ENCODE data around the gene CSRP1. TPM values are rescaled to one million over a fixed set of nuclear protein-coding genes. Genes with fewer than 3 reads are reported as not detected.

CSRP1 gene
- total and polyA plus RNA-seq, 4 experiments from 2014 or later = 34.2 to 79.3 (median 55.3) TPM

GRCh38 chr1:201542309-201543035 is 35.5 kb upstream of the CSRP1 start:
- H3K36me3 ChIP-seq (ENCODE audit: insufficient read depth, low read length) = no peaks in the 10 kb centered on the region
- H3K27ac Mint-ChIP-seq = no peak overlapping the region
- intact Hi-C loops (cut with micrococcal nuclease) = no loop called here
- H3K9me3 Mint-ChIP-seq = no peaks in the 10 kb centered on the region
- H3K4me1 ChIP-seq (ENCODE audit: insufficient read depth, low read length) = peaks cover 19% of the 10 kb centered on the region
- H3K4me3 Mint-ChIP-seq = peak overlapping the region in 1 of 8 donors; percentile 5
- peaks cover 7 to 23% (median 18%) of the 10 kb centered on the region in 4 donors for H3K4me1 Mint-ChIP-seq
- peaks cover 22% of the 10 kb centered on the region for H3K27me3 ChIP-seq (ENCODE audit: insufficient read depth, low read length)
- H3K9me3 ChIP-seq (ENCODE audit: control insufficient read depth in 1 of 2, low read length in 2 of 2) = no peaks in the 10 kb centered on the region
- peaks cover 0 to 8% of the 10 kb centered on the region in 2 donors for H3K36me3 Mint-ChIP-seq
- H3K27me3 Mint-ChIP-seq = peaks cover 28 to 35% of the 10 kb centered on the region in 2 donors
- no peak overlapping the region for H3K4me3 ChIP-seq (ENCODE audit: low read length in 2 of 2)
- no peak for DNase-seq
- no peak overlapping the region for H3K27ac ChIP-seq (ENCODE audit: low read depth, low read length)
- ChIA-PET POLR2A (ENCODE audit: partially characterized antibody) (no interaction called here), CTCF (ENCODE audit: partially characterized antibody) (interaction anchor here (0.7 kb wide), 1 partner anchor 16 kb away, joined by 3 read pairs; no protein-coding TSS in a partner anchor)

GRCh38 chr1:201540846-201541735 is 34.2 kb upstream of the CSRP1 start:
- POLR2A ChIA-PET (ENCODE audit: partially characterized antibody) = no interaction called here
- CTCF ChIA-PET (ENCODE audit: partially characterized antibody) = interaction anchor here (1.2 kb wide), 1 partner anchor 19 kb away, joined by 3 read pairs; no protein-coding TSS in a partner anchor
- Mint-ChIP-seq H3K27ac (no peak overlapping the region), H3K4me3 (peak overlapping the region in 1 of 8 donors; percentile 43), H3K36me3 (peaks cover 0 to 15% of the 10 kb centered on the region in 2 donors), H3K27me3 (peaks cover 40 to 48% of the 10 kb centered on the region in 2 donors), H3K9me3 (no peaks in the 10 kb centered on the region), H3K4me1 (peaks cover 7 to 31% (median 18%) of the 10 kb centered on the region in 4 donors)
- Histone ChIP-seq H3K9me3 (ENCODE audit: control insufficient read depth in 1 of 2, low read length in 2 of 2) (no peaks in the 10 kb centered on the region), H3K36me3 (ENCODE audit: insufficient read depth, low read length) (no peaks in the 10 kb centered on the region), H3K4me1 (ENCODE audit: insufficient read depth, low read length) (peaks cover 19% of the 10 kb centered on the region), H3K4me3 (ENCODE audit: low read length in 2 of 2) (no peak overlapping the region), H3K27ac (ENCODE audit: low read depth, low read length) (no peak overlapping the region), H3K27me3 (ENCODE audit: insufficient read depth, low read length) (peaks cover 27% of the 10 kb centered on the region)
- intact Hi-C loops (cut with micrococcal nuclease) = no loop called here
- no peak for DNase-seq

- Histone ChIP-seq H3K4me1 (ENCODE audit: insufficient read depth, low read length) (peaks cover 19% of the 10 kb centered on the region), H3K27ac (ENCODE audit: low read depth, low read length) (no peak overlapping the region), H3K9me3 (ENCODE audit: control insufficient read depth in 1 of 2, low read length in 2 of 2) (no peaks in the 10 kb centered on the region), H3K4me3 (ENCODE audit: low read length in 2 of 2) (no peak overlapping the region), H3K36me3 (ENCODE audit: insufficient read depth, low read length) (no peaks in the 10 kb centered on the region), H3K27me3 (ENCODE audit: insufficient read depth, low read length) (peaks cover 27% of the 10 kb centered on the region)
- H3K27ac Mint-ChIP-seq = no peak overlapping the region
- DNase-seq = peak in 1 of 5 donors; percentile 2
- ChIA-PET POLR2A (ENCODE audit: partially characterized antibody) (no interaction called here), CTCF (ENCODE audit: partially characterized antibody) (no interaction called here)
- intact Hi-C loops (cut with micrococcal nuclease) = no loop called here
- peak overlapping the region; percentile 64 to 85 (median 82) for H3K4me3 Mint-ChIP-seq
- peaks cover 7 to 31% (median 18%) of the 10 kb centered on the region in 4 donors for H3K4me1 Mint-ChIP-seq
- peaks cover 1 to 17% of the 10 kb centered on the region in 2 donors for H3K36me3 Mint-ChIP-seq
- H3K27me3 Mint-ChIP-seq = peaks cover 43 to 54% of the 10 kb centered on the region in 2 donors
- no peaks in the 10 kb centered on the region for H3K9me3 Mint-ChIP-seq
Observed at GRCh38 chr1:201539561-201540431, 32.9 kb upstream of the CSRP1 start.

- peaks cover 27% of the 10 kb centered on the region for H3K27me3 ChIP-seq (ENCODE audit: insufficient read depth, low read length)
- H3K27ac Mint-ChIP-seq = no peak within 1 kb of the TSS
- CTCF ChIA-PET (ENCODE audit: partially characterized antibody) = no interaction called here
Observed at GRCh38 chr1:201538612-201539551, 32.0 kb upstream of the CSRP1 start, which contains the start of gene NAV1. NAV1 (plus strand) TSS chr1:201539127; CDS start chr1:201622885, 83,758 bp downstream.

GRCh38 chr1:201537891-201538611 is 31.1 kb upstream of the CSRP1 start:
- Mint-ChIP-seq H3K27me3 (peaks cover 44 to 55% of the 10 kb centered on the region in 2 donors), H3K27ac (no peak overlapping the region), H3K36me3 (peaks cover 1 to 29% of the 10 kb centered on the region in 2 donors), H3K9me3 (no peaks in the 10 kb centered on the region), H3K4me3 (peak overlapping the region; percentile 49 to 87 (median 72)), H3K4me1 (peaks cover 7 to 31% (median 18%) of the 10 kb centered on the region in 4 donors)
- Histone ChIP-seq H3K4me1 (ENCODE audit: insufficient read depth, low read length) (peaks cover 19% of the 10 kb centered on the region), H3K36me3 (ENCODE audit: insufficient read depth, low read length) (no peaks in the 10 kb centered on the region), H3K9me3 (ENCODE audit: control insufficient read depth in 1 of 2, low read length in 2 of 2) (no peaks in the 10 kb centered on the region), H3K4me3 (ENCODE audit: low read length in 2 of 2) (no peak overlapping the region), H3K27ac (ENCODE audit: low read depth, low read length) (no peak overlapping the region), H3K27me3 (ENCODE audit: insufficient read depth, low read length) (peaks cover 27% of the 10 kb centered on the region)
- no peak for DNase-seq
- intact Hi-C loops (cut with micrococcal nuclease) = no loop called here
- ChIA-PET POLR2A (ENCODE audit: partially characterized antibody) (no interaction called here), CTCF (ENCODE audit: partially characterized antibody) (interaction anchor here (1.2 kb wide), 1 partner anchor 21 kb away, joined by 3 read pairs; no protein-coding TSS in a partner anchor)

More at GRCh38 chr1:201538612-201539551, 32.0 kb upstream of the CSRP1 start, which contains the start of gene NAV1:
- H3K4me1 ChIP-seq (ENCODE audit: insufficient read depth, low read length) = peaks cover 19% of the 10 kb centered on the region
- Mint-ChIP-seq H3K9me3 (no peaks in the 10 kb centered on the region), H3K36me3 (peaks cover 1 to 23% of the 10 kb centered on the region in 2 donors), H3K27me3 (peaks cover 43 to 57% of the 10 kb centered on the region in 2 donors), H3K4me3 (peak within 1 kb of the TSS; percentile 73 to 87 (median 82)), H3K4me1 (peaks cover 7 to 31% (median 18%) of the 10 kb centered on the region in 4 donors)
- H3K9me3 ChIP-seq (ENCODE audit: control insufficient read depth in 1 of 2, low read length in 2 of 2) = no peaks in the 10 kb centered on the region
- peak in 1 of 5 donors; percentile 3 for DNase-seq
- no peaks in the 10 kb centered on the region for H3K36me3 ChIP-seq (ENCODE audit: insufficient read depth, low read length)
- H3K4me3 ChIP-seq (ENCODE audit: low read length in 2 of 2) = no peak within 1 kb of the TSS
- POLR2A ChIA-PET (ENCODE audit: partially characterized antibody) = no interaction called here
- intact Hi-C loops (cut with micrococcal nuclease) = no loop called here
- no peak within 1 kb of the TSS for H3K27ac ChIP-seq (ENCODE audit: low read depth, low read length)

All from CD4-positive, alpha-beta memory T cell (primary cell).